Lung (tissue), 12 donors: ENCODE data around the gene GDF7. TPM values are rescaled to one million over a fixed set of nuclear protein-coding genes. Genes with fewer than 3 reads are reported as not detected.

Experiments used
- ATAC-seq: fragments of 200-7000 bp; cut with Tn5 transposase; one replicate; pipeline ENCODE4 v1.9.1; 2020; ENCODE audit warnings: moderate number of reproducible peaks; ENCODE audit not compliant: insufficient read depth, low FRiP score
- DNase-seq, 3 donors: peaks; one replicate each; pipeline ENCODE4 v3.0.0-alpha.2; 2013 to 2017
- H3K27ac ChIP-seq, 2 donors: one replicate each; pipeline ENCODE4 v1.5.1; 2013; ENCODE audit warnings: mild to moderate bottlenecking in 2 of 2, moderate library complexity in 2 of 2, control low read depth in 1 of 2, inconsistent platforms in 1 of 2, low read depth in 1 of 2, low read length in 1 of 2
- H3K27me3 ChIP-seq, 3 donors: one replicate each; pipeline ENCODE4 v1.5.1; 2013; ENCODE audit warnings: low read length in 2 of 3; ENCODE audit not compliant: control insufficient read depth in 3 of 3, insufficient read depth in 3 of 3
- H3K36me3 ChIP-seq, 4 donors: one replicate each; pipeline ENCODE4 v1.5.1; 2013; ENCODE audit warnings: low read length in 4 of 4, mild to moderate bottlenecking in 1 of 4, moderate library complexity in 1 of 4; ENCODE audit not compliant: control insufficient read depth in 4 of 4, insufficient read depth in 4 of 4
- H3K4me1 ChIP-seq, 5 donors: one replicate each; pipeline ENCODE4 v1.5.1; 2013; ENCODE audit warnings: low read length in 5 of 5, mild to moderate bottlenecking in 2 of 5, moderate library complexity in 1 of 5; ENCODE audit not compliant: control insufficient read depth in 5 of 5, insufficient read depth in 5 of 5
- H3K4me3 ChIP-seq: one replicate; pipeline ENCODE4 v1.5.1; 2013; ENCODE audit warnings: mild to moderate bottlenecking, control low read depth, moderate library complexity
- H3K9ac ChIP-seq, 2 donors: one replicate each; pipeline ENCODE4 v1.5.1; 2013; ENCODE audit warnings: low read length in 2 of 2, control low read depth in 1 of 2; ENCODE audit not compliant: insufficient read depth in 1 of 2
- H3K9me3 ChIP-seq, 4 donors: one replicate each; pipeline ENCODE4 v1.5.1; 2013; ENCODE audit warnings: low read length in 3 of 4, mild to moderate bottlenecking in 1 of 4, moderate library complexity in 1 of 4; ENCODE audit not compliant: control insufficient read depth in 4 of 4, insufficient read depth in 3 of 4
- CTCF ChIP-seq: IDR thresholded peaks from 2 replicates; pipeline ENCODE4 v1.5.1; 2012; ENCODE audit warnings: mild to moderate bottlenecking; ENCODE audit errors: control extremely low read depth, extremely low read depth
- WGBS, 2 donors: extraction: QIAGEN DNeasy Blood & Tissue Kit; methylation state at CpG; one replicate each; pipeline ENCODE4 v1.1.7; 2013; 5-methylcytosine and 5-hydroxymethylcytosine counted together
- polyA plus RNA-seq, 2 donors: library from polyadenylated mRNA; stranded (reverse); fragments of 200-250 nt; gene quantifications; one replicate each; pipeline ENCODE4 v1.2.1, GENCODE V29; 2013
- total RNA-seq, 2 donors: library from RNA; depleted of rRNA in 1 of 2; stranded (reverse); fragments of >200 nt in 1 of 2; gene quantifications; one replicate each; pipeline ENCODE4 v1.2.1, GENCODE V29; 2014 to 2021
- donor health status: control.
- donor health status: control.
- donor health status: Bipolar disorder and iron deficiency.
- donor health status: healthy.
- donor health status: DM: yes; HTN: yes; CAD: no.

GDF7 gene
- total and polyA plus RNA-seq, 4 donors: 0.10 to 0.54 (median 0.31) TPM

DNA sequence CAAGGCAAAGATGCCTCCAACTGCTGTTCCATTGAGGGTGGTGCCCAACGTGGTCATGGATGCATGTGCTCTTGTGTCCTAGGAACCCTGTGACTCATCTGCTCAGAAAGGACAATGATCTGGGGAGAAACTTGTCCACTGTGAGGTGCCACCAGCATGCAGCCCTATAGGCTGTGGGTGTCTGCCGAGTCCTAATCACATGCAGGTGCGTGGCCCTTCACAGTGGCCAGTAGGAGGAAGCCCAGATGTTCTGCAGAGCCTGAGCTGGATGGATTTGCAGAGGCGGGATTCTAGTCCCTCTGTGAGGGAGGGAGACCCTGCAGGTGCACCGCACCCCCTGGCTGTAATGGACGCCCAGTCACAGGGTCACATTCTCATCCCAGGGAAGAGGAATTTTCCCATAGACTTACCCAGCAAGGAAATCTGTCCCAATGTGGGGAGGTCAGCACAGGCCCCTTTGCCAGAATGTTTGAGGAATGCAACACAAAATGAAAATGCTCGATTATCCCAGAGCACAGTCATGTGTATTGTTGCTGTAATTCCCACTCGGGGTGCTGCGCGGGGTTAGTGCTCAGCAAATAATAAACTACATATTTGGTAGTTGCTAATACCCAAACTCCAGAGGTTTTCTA is 13.9 kb downstream of the GDF7 start:
- DNase-seq (no peak), ATAC-seq (no peak)
- WGBS, 2 donors: 91 to 94% methylated on average over 10 of the region's 10 CpGs
- H3K4me3 ChIP-seq: no peak overlapping the region
- no peaks in the 10 kb centered on the region for H3K9me3 ChIP-seq
- no peaks in the 10 kb centered on the region for H3K27me3 ChIP-seq
- H3K9ac ChIP-seq: no peak overlapping the region
- peaks cover 0 to 15% (median 2%) of the 10 kb centered on the region in 4 donors for H3K36me3 ChIP-seq
- H3K4me1 ChIP-seq: no peaks in the 10 kb centered on the region
- H3K27ac ChIP-seq: no peak overlapping the region
- TF ChIP-seq CTCF: no peak

DNA sequence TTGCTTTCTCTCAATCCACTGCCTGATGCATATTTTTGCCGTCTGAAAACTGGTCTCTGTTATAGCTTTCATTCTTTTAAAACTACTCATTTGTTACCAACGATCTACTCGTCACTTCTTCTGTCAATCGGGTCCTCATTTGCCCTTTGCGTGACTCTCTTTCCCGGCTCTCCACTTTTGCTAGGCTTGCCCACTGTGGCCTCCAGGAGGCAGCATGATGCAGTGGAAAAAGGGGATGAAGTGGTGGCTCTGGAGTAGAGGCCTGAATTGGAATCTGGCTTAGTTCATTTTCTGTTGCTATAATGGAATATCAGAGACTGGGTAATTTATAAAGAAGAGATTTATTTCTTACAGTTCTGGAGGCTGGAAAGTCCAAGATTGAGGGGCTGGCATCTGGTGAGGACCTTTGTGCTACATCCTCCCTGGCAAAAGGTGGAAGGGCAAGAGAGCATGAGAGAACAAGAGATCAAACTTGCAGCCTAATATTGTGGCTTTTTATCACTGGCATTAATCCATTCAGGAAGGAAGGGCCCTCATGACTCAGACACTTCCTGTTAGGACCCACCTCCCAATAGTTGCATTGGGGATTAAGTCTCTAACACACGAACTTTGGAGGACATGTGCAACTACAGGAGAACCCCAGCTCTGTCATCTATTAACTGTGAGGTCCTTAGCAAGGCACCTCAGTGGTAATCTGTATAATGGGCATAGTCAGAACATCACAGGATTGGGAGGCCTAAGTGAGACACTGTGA is 15.4 kb downstream of the GDF7 start:
- peaks cover 1 to 15% (median 6%) of the 10 kb centered on the region in 4 donors for H3K36me3 ChIP-seq
- WGBS, 2 donors: 69 to 85% methylated on average over 7 of the region's 7 CpGs
- DNase-seq: no peak
- H3K27me3 ChIP-seq: no peaks in the 10 kb centered on the region
- H3K4me1 ChIP-seq: no peaks in the 10 kb centered on the region
- H3K9me3 ChIP-seq: no peaks in the 10 kb centered on the region
- ATAC-seq: no peak
- H3K9ac ChIP-seq: no peak overlapping the region
- H3K4me3 ChIP-seq: no peak overlapping the region
- no peak for TF ChIP-seq CTCF
- no peak overlapping the region for H3K27ac ChIP-seq

DNA sequence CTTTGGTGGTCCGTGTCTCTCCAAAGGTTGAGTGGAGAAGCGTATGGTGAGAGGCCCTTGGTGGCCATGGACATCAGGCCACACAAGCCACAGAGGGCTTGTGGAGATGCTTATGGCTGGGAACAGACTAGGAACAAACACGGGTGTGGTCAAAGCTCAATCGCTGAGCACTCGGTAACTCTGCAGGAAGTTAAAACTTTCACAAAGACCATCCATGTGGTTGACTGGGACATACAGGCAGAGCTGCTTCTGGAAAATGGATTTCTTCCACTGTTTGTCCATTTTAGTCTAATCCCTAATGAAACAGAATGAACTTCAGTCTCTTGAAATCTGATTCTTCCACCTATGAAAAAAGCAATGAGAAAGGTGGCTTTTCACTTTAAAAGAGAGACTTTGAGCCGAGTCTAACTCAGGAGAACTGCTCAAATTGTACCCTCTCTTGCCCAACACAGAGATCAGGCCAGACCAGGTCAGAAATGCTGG is 17.7 kb downstream of the GDF7 start:
- 74 to 90% methylated on average over 6 of the region's 6 CpGs for WGBS, 2 donors
- no peak for ATAC-seq
- no peaks in the 10 kb centered on the region for H3K9me3 ChIP-seq
- DNase-seq: no peak
- TF ChIP-seq CTCF: no peak
- H3K36me3 ChIP-seq: peaks cover 0 to 12% (median 6%) of the 10 kb centered on the region in 4 donors
- H3K27me3 ChIP-seq: no peaks in the 10 kb centered on the region
- H3K27ac ChIP-seq: no peak overlapping the region
- no peak overlapping the region for H3K9ac ChIP-seq
- H3K4me3 ChIP-seq: no peak overlapping the region
- H3K4me1 ChIP-seq: no peaks in the 10 kb centered on the region
